Urothelium cell line (cell line): Measurements from ENCODE around the gene LRRC37B.
"Not testable (repeated sequence)": the region's sequence is repeated elsewhere in the genome, so short reads cannot be mapped to it uniquely, and the experiment has no call there.

Experiments
- DNase-seq: peaks from one replicate; pipeline ENCODE4 v3.0.0; 2011; ENCODE audit warnings: low spot score, mixed read lengths
- FAIRE-seq: peaks from 2 replicates; lab custom pipeline; 2011; peaks lifted over from hg19 to GRCh38; lab: Jason Lieb, UNC

LRRC37B gene

GRCh38 chr17:32006957-32007462 lies at the start of gene LRRC37B:
Gene LRRC37B (plus strand): TSS chr17:32007383. CDS start chr17:32021393, 14,010 bp downstream.
- DNase-seq: peak; percentile 90
- no peak for FAIRE-seq

DNA sequence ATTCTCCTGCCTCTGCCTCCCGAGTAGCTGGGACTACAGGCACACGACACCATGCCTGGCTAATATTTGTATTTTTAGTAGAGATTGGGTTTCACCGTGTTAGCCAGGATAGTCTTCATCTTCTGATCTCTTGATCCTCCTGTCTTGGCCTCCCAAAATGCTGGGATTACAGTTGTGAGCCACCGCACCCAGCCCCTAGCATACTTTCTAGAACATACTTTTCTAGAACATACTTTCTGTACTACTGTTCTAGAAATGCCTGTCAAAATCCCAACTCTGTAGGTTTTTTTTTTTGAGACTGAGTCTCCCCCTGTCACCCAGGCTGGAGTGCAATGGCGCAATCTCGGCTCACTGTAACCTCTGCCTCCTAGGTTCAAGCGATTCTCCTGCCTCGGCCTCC lies 43.1 kb upstream of the LRRC37B start:
- FAIRE-seq, DNase-seq: not testable (repeated sequence)

DNA sequence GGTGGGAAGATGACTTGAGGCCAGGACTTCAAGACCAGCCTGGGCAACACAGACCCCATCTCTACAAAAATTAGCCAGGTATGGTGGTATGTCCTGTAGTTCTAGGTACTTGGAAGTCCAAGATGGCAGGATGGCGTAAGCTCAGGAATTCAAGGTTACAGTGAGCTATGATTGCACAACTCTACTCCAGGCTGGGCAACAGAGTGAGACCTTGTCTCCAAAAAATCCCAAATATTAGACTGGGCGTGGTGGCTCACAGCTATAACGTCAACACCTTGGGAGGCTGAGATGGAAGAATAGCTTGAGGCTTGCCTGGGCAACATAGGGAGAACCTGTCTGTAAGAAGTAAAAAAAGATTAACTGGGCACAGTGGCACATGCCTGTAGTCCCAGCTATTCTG lies 39.5 kb upstream of the LRRC37B start:
- no peak for FAIRE-seq
- DNase-seq: no peak

DNA sequence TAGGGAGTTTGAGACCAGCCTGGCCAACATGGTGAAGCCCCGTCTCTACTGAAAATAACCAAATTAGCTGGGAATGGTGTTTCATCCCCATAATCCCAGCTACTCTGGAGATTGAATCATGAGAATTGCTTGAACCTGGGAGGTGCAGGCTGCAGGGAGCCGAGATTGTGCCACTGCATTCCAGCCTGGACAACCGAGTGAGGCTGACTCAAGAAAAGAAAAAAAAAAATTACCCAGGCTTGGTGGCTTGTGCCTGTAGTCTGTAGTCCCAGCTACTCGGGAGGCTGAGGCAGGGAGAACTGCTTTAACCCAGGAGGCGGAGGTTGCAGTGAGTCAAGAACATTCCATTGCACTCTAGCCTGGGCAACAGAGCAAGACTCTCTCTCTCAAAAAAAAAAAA lies 36.8 kb upstream of the LRRC37B start:
- DNase-seq, FAIRE-seq: not testable (repeated sequence)

DNA sequence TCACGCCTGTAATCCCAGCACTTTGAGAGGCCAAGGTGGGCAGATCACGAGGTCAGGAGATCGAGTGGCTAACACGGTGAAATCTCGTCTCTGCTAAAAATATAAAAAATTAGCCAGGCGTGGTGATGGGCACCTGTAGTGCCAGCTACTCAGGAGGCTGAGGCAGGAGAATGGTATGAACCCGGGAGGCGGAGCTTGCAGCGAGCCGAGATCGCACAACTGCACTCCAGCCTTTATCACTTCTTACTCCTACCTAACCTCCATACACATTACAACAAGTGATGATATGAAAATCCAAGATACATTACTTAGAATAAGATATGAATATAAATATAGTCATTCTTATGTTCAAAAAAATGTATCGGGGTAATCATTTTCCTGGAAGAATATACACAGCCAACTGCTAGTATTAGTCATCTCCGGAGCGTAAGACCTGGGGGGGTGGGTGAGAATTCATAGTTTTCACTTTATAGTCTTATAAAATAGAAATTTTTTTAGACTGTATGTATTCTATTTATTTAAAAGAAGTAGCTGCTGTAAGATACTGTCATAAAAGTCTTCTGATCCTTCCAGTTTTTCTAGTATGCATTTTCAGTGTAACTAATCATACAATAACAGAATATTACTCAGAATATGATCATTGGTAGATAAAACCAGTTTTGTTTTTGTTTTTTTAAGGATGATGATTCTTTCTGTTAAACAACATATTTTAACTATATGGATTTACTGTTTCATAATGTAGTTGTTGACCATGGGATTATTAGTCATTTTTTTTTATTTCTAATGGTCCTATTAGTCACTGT lies 32.7 kb upstream of the LRRC37B start:
- not testable (repeated sequence) for DNase-seq, FAIRE-seq

DNA sequence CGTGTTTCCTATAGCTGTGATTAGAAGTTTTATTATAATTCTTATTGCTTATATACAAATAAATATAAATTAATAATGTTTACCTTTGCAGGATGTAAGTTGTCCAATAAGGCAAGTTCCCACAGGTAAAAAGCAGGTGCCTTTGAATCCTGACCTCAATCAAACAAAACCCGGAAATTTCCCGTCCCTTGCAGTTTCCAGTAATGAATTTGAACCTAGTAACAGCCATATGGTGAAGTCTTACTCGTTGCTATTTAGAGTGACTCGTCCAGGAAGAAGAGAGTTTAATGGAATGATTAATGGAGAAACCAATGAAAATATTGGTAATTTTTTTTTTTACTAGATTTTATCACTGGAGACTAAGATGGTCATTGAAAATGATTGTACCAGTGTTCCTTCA lies 31.8 kb upstream of the LRRC37B start:
- not testable (repeated sequence) for FAIRE-seq, DNase-seq

DNA sequence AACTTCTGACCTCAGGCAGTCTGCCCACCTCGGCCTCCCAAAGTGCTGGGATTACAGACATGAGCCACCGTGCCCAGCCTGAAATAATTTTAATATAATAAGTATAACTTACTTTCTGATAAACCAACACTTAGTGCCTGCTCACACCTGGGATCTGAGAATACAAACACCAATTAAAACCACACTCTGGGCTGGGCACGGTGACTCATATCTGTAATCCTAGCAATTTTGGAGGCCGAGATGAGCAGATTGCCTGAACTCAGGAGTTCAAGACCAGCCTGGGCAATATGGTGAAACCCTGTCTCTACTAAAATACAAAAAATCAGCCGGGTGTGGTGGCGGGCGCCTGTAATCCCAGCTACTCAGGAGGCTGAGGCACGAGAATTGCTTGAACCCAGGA lies 15.4 kb upstream of the LRRC37B start:
- FAIRE-seq: not testable (repeated sequence)

GRCh38 chr17:31997005-31997404 lies 10.2 kb upstream of the LRRC37B start:
- DNase-seq (no peak), FAIRE-seq (no peak)

More for the DNA sequence above, 15.4 kb upstream of the LRRC37B start:
- DNase-seq: not testable (repeated sequence)

DNA sequence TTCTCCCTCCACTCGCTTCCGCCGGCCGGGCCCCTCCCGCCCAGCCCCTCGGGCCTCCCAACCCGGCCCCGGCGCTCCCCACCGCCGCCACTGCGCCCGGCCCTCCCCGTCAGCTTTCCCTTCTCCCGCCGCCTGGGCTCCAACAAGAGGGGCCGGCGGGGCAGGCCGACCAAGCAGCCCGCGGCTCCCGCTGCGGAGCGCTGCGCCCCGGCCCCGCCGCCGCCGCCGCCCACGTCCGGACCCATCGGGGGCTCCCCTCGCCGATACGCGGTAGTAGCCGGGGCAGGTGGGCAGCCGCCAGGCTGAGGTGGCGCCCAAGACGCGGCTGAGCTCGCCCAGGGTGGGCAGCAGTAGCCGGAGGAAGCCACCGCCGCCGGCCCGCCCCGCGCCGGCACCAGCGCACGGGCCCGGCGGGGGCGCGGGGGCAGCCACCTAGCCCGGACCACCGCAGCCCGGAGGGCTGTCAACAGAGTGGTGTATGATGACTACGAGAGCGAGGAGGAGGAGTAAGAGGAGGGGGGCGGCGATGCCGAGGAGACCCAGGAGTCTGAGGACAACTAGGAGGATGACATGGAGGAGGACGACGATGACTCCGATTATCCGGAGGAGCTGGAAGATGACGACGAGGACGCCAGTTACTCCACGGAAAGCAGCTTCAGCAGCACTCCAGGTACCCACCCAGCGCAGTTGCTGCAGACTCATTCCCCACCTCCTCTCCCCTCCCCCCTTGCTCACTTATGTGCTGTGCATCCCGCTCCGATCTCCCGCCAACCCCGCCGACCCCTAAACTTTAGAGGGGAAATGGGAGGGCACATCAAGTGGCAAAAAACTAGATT lies 498 bp downstream of the LRRC37B start:
- peak; percentile 50 for DNase-seq
- no peak for FAIRE-seq

DNA sequence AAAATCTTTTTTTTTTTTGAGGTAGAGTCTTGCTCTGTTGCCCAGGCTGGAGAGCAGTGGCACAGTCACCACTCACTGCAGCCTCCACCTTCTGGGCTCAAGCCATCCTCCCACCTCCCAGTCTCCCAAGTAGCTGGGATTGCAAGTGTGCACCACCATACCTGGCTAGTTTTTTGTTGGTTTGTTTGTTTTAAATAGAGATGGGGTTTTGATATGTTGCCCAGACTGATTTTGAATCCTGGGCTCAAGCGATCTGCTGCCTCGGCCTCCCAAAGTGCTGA lies 2.0 kb downstream of the LRRC37B start:
- FAIRE-seq: no peak

DNA sequence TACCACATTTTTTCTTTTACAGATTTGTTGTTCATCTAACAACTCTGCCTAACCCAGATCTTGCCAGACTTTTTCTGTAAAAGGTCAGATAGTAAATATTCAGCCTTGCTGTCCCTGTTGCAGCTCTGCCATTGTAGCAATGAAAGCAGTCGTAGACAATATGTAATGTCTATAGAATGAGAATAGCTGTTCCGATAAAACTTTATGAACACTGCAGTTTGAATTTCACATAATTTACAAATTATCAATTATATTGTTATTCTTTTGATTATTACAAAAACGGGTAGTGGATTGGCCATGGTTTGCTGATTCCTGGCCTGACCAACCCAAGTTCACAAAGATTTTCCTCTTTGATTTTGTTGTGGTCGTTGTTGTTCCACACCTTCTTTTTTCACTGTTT lies 2.9 kb downstream of the LRRC37B start:
- DNase-seq (no peak), FAIRE-seq (no peak)

More for the DNA sequence above, 2.0 kb downstream of the LRRC37B start:
- no peak for DNase-seq

DNA sequence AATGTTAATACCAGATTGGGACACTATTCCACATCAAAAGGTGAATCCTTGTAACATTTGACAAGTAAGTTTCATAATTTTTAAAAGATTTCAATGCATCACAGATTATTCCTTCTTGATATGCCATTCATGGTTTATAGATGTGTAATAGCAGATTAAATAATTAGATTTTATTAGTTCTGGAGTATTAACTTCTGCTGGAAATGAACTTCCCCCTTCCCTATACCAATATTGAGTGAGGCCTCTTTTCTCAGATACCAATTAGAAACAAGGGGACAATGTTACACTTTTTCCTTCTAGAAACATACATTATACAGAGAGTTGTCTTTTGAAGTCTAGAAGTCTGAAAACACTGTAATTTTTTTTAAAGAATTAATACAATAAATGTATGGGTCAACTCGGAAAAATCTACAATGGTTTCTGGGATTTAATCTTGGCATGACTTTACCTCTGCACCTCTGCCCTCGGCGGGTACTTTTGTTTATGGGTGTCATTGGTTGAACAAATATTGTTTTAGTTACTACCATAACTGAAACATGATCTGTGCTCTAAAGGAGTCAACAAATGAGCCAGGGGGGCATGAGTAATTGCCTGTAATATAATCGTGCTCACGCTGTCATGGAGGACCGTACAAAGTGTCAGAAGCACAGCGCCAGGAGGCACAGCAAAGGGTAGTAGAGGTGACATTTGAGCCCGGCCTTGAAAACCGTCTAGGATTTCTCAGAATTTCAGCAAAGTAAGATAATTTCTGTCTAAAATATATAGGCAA lies 8.2 kb downstream of the LRRC37B start:
- FAIRE-seq: no peak

DNA sequence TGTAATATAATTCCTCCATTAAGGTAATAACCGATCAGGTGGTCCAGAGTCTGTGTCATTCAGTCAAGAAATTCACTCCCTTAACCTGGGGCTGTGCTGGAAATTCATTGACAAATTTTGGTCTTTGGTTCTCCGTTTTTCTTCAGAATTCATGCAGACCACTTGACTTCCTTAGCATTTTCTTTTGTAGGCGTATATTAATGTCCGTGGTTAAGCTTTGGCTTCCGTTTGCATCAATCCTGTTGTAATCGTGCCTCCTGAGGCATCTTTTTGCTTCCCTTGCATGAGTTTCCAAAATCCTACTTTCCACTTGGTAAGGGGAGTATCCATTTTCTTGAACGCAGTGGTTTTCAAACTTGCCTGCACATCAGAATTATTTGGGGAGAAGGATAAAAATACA lies 9.0 kb downstream of the LRRC37B start:
- no peak for FAIRE-seq
- no peak for DNase-seq

More for the DNA sequence above, 8.2 kb downstream of the LRRC37B start:
- no peak for DNase-seq

GRCh38 chr17:32019228-32019627 lies 12.0 kb downstream of the LRRC37B start:
- DNase-seq: no peak
- no peak for FAIRE-seq

GRCh38 chr17:32020943-32021614 lies 13.9 kb downstream of the LRRC37B start:
- FAIRE-seq: no peak
- DNase-seq: no peak

- DNase-seq: no peak
- FAIRE-seq: no peak
Measured at GRCh38 chr17:32021615-32021955, 14.4 kb downstream of the LRRC37B start.

DNA sequence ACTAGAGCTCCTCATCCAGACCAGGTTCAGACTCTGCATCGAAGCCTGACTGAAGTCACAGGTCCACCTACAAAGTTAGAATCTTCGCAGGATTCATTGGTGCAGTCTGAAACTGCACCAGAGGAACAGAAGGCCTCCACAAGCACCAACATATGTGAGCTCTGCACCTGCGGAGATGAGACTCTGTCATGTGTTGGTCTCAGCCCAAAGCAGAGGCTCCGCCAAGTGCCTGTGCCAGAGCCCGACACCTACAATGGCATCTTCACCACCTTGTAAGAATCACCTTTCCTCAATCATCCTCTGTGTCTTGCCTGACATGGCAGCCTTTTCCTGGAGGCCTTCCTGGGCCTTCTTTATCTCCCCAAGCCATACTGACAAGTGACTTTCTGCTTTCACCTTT lies 15.4 kb downstream of the LRRC37B start:
- DNase-seq, FAIRE-seq: not testable (repeated sequence)

DNA sequence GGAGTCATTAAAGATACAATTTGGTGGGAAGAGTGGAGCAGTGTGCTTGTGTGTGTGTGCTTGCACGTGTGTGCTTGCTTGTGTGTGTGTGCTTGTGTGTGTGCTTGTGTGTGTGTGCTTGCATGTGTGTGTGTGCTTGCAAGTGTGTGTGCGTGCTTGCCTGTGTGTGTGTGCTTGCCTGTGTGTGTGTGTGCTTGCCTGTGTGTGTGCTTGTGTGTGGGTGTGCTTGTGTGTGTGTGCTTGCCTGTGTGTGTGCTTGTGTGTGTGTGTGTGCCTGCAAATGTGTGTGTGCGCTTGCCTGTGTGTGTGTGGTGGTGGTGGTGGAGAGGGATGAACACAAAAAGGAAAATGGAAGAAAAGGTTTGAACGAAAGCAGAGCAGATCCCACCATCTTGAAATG lies 20.1 kb downstream of the LRRC37B start:
- not testable (repeated sequence) for DNase-seq
- peak; percentile 53 for FAIRE-seq

- FAIRE-seq: no peak
- DNase-seq: no peak
Measured at GRCh38 chr17:32033223-32033622, 26.0 kb downstream of the LRRC37B start.

DNA sequence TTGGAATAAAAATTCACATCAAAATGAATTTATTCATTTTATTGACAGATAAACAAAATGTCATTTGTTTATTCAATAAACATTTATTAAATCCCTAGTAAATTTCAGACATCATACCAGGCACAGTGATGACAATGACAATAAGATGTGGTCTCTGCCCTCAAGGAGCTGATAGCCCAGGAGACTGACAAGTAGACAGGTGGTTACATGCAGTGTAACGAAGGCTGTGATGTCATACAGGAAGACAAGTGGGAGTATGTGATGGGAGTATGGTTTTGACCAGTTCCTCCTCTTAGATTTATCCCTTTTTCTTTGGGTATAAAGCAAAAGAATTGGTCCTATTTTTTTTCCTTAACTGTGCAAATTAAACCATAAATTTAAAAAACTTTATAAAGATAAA lies 26.6 kb downstream of the LRRC37B start:
- FAIRE-seq: not testable (repeated sequence)

More for the DNA sequence above, 26.6 kb downstream of the LRRC37B start:
- not testable (repeated sequence) for DNase-seq
